Fibroblast of skin of abdomen (primary cell): ENCODE measurements around the gene RBP2.
"Not testable (repeated sequence)": the region's sequence is repeated elsewhere in the genome, so short reads cannot be mapped to it uniquely, and the experiment has no call there.

Experiments
- DNase-seq: peaks from one replicate; pipeline ENCODE4 v3.0.0-alpha.2; 2013

RBP2 gene

DNA sequence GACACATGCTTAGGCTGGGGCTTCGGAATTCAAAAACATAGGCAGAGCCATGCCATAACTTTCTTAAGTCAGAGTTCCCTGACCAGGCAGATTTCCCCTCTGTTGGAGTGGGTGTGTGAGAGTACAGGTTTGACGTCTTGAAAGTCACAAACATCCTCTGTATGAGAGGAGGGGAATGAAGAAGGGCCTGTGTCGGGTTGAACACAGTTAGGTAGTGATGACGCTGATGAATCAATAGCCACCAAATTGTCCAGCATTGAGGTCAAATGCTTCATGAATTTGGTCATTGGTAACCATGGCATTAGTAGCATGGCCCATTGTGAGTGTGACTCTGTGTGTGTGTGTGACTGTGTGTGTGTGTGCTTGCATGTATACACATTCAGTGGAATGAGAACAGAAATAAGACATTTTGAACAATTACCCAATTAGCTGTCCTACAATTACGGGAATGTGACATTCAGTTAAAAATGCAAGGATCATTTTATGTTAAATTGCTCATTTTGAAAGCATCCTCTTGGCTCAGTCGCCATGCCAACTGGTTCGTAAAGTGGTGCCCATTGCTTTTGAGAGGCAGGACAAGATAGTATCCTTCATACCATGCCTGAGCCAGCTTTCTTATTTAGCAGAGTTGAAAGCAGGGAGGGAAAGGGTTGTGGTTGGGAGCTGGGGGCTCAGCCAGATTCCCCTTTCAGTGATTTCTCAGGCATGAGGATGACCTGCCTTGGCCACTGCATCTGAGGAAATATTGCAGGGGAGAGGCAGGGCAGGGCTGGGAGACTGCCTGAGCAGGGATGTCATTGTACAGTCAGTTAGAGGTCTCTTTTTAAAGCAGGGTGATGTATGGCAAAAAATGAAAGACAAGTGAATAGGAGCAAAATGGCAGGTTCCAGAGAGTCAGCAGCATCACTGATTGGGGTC, 35.4 kb downstream of the RBP2 start:
- DNase-seq: no peak

DNA sequence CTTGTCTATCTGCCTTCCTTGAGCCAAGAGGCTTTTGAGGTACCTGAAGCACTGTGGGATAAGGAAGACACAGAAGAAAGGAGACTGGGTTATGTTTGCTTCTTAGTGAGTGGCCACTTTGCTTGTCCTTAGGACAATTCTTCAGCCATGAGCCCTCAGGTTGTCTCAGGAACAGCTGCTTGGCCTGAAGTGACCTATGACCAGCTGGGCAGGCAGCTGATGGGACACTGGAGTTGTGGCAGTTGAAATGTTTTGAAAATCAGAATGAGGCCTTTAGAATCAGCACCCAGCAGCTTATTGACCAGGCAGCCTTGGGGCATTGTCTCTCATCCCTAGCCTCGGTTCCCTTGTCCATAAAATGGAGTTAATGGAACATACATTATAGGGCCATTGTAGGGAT, 37.0 kb downstream of the RBP2 start:
- no peak for DNase-seq

DNA sequence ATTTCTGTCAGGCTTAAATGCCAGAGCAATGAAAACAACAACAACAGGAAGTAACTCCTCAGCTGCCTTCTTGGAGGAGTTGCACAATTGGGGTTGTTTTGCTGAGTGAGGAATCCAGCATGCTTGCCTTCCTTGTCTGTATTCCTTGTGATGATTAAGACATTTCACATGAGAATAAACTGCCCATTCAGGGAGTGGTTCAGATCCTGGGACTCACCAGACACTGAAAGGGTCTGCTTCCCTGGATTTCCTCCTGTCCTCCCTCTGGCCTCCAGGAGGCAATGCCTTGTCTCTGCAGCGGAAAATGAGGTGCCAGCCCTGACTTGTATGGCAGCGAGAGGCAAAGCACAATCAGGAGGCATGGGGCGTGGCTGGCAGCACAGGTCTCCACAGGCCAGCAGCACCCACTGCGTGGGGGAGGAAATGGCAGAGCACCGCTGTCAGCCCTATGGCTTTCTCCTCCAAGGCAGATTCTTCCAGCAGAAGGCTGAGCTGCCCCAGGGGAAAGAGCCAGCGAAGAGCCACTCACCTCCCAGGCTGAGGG, 41.5 kb downstream of the RBP2 start:
- DNase-seq: peak; percentile 16

DNA sequence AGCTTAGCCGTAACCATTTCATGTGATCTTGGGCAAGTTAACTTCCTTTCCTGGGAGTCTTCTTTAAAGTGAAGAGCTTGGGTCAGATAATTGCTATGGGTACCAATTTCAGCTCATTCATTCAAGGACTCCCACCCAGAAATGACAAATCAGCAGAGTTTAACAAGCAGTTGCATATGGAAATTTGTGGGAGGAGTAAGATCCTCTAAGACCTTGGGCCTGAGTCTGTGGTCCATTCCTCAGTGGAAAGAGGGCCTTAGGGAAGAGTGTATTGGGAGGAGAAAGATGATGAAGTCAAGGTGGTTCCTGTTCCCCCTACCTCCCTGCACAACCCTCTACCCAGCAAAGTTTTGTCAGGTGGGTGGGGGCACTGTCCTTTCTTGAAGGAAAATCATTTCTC, 42.1 kb downstream of the RBP2 start:
- no peak for DNase-seq

DNA sequence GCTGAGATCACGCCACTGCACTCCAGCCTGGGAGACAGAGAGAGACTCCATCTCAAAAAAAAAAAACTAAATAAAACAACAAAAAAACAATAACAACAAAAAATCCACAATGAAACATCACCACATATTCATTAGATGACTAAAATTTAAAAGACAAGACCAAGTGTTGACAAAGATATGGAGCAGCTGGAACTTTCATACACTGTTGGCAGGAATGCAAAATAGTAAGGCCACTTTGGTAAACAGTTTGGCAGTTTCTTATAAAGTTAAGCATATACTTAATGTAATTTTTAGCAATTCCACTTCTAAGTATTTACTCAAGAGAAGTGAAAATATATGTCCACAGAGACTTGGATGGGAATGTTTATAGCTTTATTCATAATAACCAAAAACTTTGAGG, 43.2 kb downstream of the RBP2 start:
- no peak for DNase-seq

DNA sequence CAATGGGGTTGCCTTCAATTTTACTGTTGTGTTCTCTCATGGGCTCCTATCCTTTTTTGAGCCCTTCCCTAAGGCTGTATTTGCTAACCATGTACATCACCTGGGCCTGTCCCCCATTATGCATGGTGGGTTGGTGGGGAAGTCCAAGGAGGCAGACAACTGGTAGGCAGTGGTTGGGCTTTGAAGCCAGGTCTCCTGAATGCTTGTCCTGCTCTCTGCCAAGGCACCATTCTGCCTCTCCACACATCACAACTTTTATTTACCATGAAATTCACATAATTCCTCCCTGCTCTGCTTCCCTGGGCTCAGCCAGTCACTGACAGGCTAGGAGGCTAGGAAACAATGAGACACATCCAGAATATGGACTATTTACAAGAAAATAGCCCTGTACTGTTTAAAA, 45.8 kb downstream of the RBP2 start:
- DNase-seq: no peak

DNA sequence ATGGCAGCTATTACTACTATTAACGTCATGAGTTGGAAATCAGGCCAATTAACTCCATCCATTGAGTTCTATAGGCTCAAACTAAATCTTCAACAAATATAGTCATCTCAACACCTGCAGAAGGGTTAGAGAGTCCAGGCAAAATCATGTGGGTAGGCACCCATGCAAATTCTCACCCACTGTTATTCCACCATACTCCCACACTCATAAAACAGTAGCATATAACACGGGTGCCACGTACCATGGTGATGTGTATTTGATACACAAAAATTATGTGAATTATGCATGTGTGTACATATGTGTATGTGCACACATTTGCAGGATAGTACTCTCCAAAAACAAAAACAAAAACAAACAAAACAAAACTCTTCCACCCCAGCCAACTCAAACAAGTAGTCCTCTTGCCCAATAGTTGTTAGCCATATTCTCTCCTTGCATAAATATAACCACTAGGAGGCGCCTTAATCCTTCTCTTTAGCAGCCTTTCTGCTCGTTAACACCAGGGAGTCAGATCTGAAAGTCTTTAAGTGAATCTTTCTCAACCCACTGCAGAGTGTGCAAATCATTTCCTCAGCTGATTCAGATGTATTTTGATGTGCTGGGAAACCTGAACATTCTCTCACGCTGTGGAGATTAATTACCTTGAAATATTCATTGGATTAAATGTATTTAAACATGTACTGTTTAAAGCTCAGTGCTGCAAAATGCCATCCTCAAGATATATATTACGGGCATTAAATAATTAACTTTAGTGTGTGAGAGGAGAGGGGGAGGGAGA, 48.8 kb downstream of the RBP2 start:
- DNase-seq: peak; percentile 74

DNA sequence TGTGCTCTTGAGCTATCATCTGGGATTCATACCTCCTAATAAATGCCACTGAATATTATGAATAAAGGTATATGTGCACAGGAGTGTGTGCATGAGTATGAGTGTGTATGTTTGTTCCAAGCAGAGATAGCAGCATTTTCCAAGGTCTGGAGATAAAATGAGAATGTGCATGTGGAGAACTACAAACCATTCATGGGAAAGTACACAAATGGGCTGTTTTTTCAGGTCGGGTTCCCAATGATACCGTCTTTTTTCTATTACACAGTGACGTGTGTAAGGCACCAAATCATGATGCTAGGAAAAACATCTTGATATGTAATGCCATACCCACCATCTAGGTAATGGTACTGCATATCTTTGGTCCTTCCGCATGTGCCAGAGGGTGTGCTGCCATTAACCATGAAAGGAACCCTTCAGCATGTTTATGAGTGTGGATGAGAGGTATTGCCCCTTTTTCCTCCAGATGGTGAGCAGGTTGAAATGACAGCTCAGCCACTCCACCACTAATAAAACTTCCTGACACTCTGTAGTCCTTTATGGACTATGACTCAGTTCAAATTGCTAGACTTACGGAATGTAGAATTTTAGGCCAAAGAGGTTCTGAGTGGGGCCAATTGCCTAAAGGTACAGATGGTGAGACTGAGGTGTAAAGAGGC, 50.4 kb downstream of the RBP2 start:
- no peak for DNase-seq

DNA sequence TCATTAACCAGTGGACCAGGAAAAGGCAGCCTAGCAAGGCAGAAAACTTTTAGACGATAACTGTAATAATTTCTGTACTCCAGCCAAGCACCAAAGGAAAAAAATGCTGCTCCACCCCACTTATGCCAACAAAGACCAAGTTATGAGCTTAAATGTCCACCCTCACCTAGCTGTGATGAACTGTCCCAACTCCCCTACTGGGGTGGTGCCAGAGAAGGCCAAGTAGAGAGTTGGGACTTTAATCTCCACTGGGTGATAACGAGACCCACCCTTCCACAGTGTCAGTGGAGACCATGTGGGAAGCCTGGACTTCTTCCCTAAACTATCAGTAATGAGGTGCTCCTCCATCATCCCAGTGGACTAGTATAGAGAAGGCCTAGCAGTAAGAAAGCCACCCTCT, 53.1 kb downstream of the RBP2 start:
- no peak for DNase-seq

DNA sequence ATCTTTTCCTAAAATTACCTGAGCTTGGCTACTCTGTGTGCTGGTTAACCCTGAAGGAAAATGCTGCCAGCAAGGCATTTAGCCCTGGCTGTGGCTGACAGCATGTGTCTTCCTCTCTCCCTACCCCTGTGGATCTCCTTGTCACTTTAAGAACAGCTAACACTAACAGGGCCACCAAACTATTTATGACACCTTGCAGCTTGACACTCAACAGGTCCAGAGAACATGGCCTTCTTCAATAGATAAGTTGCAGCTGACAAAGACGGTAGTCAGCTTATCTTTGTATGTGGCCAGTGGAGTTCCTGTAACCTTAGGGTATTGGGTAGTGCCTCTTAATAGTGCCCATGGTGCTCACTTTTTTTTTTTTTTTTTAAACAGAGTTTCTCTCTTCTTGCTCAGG, 54.9 kb downstream of the RBP2 start:
- DNase-seq: no peak

DNA sequence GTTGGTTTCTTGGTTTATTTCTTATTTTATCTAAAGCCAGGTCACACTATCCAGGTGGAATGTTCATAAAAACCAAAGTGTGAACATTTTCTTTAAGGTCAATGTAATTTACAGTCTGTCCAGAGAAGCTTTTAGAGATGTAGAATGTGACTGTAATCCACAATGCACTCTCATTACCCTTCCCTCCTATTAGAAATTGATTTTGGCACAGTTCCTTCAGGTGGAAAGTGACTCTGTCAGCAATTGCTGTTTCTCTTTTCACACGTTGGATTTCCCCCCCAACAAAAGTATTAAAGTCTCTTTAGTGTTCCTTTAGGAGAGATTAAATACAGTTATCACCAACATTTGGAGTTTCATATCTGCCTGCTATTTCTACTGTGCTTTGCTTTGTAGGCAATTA, 55.3 kb downstream of the RBP2 start:
- DNase-seq: no peak

DNA sequence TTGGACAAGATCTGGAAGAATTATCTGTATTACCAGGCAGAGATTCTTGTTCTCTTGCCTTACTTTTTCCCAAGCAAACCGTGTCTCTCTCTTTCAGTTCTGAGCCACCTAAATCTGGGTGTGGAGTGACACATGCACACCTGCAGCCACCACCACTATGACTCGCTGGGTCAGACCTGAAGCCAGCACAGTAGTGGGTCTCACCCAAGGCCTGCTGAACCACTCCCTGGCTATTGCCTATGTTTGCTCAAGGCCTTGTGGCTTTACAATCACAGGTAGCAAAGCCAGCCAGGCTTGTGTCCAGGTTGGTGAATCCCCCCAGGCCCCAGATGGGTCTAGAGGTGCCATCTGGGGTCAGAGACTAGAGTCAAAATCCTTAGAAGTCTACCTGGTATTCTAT, 58.2 kb downstream of the RBP2 start:
- DNase-seq: no peak

DNA sequence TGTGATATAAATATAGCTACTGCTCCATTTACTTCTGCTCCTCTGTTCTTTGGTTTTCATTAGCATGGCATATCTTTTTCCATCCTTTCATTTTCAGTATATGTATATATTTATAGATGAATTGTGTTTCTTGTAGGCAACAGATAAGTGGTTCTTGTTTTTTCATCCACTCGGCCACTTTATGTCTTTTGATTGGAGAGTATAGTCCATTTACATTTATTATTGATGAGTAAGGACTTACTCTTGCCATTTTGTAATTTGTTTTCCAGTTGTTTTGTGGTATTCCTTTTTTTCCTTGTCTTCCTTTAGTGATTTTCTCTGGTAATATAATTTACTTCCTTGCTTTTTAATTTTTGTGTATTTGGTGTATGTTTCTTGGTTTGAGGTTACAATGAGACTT, 60.0 kb downstream of the RBP2 start:
- no peak for DNase-seq

DNA sequence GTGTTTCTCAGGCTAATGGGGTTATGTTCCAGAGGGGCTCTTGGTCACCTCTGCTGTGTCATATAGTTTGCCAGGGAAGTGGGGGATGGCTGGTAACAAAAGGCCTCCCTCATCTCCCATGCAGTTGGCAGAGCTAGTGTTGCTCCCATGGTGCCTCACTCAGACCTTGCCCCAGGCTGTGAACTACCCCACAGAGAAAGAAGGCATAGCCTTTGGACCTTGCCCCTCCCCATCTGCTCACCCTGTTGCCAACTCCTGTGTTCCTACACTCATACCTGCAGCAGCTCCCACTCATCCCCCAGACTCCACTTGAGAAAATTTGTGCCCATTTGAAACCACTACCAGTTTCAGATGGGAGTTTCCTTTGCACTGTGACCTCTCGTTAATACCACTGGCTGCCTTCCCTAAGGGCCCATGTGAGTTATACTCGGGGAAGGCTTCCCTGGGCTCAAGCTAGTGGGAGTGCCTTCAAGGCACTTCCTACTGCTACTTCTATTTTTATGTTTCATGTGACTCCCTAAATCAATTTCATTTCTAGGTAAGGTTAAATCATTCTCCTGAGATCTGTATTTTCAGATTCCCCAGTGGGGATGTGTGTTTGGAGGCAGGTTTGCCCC, 61.6 kb downstream of the RBP2 start:
- DNase-seq: no peak

DNA sequence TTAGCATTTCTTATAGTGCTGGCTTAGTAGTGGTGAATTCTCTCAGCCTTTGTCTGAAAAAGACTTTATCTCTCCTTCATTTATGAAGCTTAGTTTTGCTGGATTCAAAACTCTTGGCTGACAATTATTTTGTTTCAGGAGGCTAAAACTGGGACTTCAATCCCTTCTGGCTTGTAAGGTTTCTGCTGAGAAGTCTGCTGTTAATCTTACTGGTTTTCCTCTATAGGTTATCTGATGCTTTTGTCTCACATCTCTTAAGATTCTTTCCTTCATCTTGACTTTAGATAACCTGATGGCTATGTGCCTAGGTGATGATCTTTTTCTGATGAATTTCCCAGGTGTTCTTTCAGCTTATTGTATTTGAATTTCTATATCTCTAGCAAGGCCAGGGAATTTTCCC, 63.4 kb downstream of the RBP2 start:
- not testable (repeated sequence) for DNase-seq
